DMS53 treated with DMSO at 0.1 percent for 48 hours (cell line): Measurements from ENCODE around the gene SLITRK3.
"Not testable (repeated sequence)": the region's sequence is repeated elsewhere in the genome, so short reads cannot be mapped to it uniquely, and the experiment has no call there.

ENCODE experiments used
- DNase-seq: peaks from one replicate; lab custom pipeline; 2025; ENCODE audit not compliant: unreplicated experiment; lab: John Stamatoyannopoulos, UW

The SLITRK3 gene

GRCh38 chr3:165193366-165194254 lies 2.6 kb downstream of the SLITRK3 start:
- DNase-seq = no peak

- no peak for DNase-seq
These were observed 3.5 kb downstream of the SLITRK3 start for GRCh38 chr3:165192610-165193192.

GRCh38 chr3:165191491-165191890 lies 4.7 kb downstream of the SLITRK3 start:
- DNase-seq = no peak

GRCh38 chr3:165188452-165188851 lies 7.7 kb downstream of the SLITRK3 start:
- no peak for DNase-seq

- DNase-seq = peak; percentile 54
These were observed 10.4 kb downstream of the SLITRK3 start for GRCh38 chr3:165185707-165186327.

GRCh38 chr3:165181556-165181955 lies 14.6 kb downstream of the SLITRK3 start:
- no peak for DNase-seq

- DNase-seq = no peak
These were observed 25.9 kb downstream of the SLITRK3 start for GRCh38 chr3:165170236-165170635.

GRCh38 chr3:165169368-165169767 lies 26.8 kb downstream of the SLITRK3 start:
- DNase-seq = no peak

GRCh38 chr3:165162883-165163282 lies 33.3 kb downstream of the SLITRK3 start:
- DNase-seq = no peak

- DNase-seq = no peak
These were observed 36.3 kb downstream of the SLITRK3 start for GRCh38 chr3:165159760-165160421.

GRCh38 chr3:165158011-165158410 lies 38.2 kb downstream of the SLITRK3 start:
- DNase-seq = no peak

GRCh38 chr3:165156757-165157420 lies 39.3 kb downstream of the SLITRK3 start:
- DNase-seq = no peak

GRCh38 chr3:165148876-165149441 lies 47.2 kb downstream of the SLITRK3 start:
- DNase-seq = no peak

GRCh38 chr3:165144271-165144670 lies 51.9 kb downstream of the SLITRK3 start:
- DNase-seq = no peak

GRCh38 chr3:165139918-165140317 lies 56.3 kb downstream of the SLITRK3 start:
- not testable (repeated sequence) for DNase-seq
